Measurements from ENCODE around the gene YBEY.

The YBEY gene

GRCh38 chr21:46265736-46266525 lies 20.2 kb upstream of the YBEY start:
- no peak for DNase-seq

GRCh38 chr21:46266946-46267345 lies 19.2 kb upstream of the YBEY start:
- no peak for DNase-seq

GRCh38 chr21:46268371-46268770 lies 17.8 kb upstream of the YBEY start:
- no peak for DNase-seq

GRCh38 chr21:46269466-46269865 lies 16.7 kb upstream of the YBEY start:
- no peak for DNase-seq

- DNase-seq = no peak
Measured at GRCh38 chr21:46273341-46273740, 12.8 kb upstream of the YBEY start.

GRCh38 chr21:46274797-46275390 lies 11.2 kb upstream of the YBEY start:
- no peak for DNase-seq

- DNase-seq = no peak
Measured at GRCh38 chr21:46284077-46284644, 2.0 kb upstream of the YBEY start.

- no peak for DNase-seq
Measured at GRCh38 chr21:46284733-46285132, 1.4 kb upstream of the YBEY start.

- no peak for DNase-seq
Measured at GRCh38 chr21:46285206-46285661, 908 bp upstream of the YBEY start, which contains the start of gene MCM3AP. Gene MCM3AP, minus strand, starts transcription at chr21:46285611. Its CDS starts 325 bp downstream, at chr21:46285286.

- peak; percentile 76 for DNase-seq
Measured at GRCh38 chr21:46286648-46287002, 483 bp downstream of the YBEY start.

- DNase-seq = no peak
Measured at GRCh38 chr21:46287541-46287940, 1.4 kb downstream of the YBEY start.

- DNase-seq = no peak
Measured at GRCh38 chr21:46289655-46290179, 3.6 kb downstream of the YBEY start.

- DNase-seq = no peak
Measured at GRCh38 chr21:46291561-46291960, 5.4 kb downstream of the YBEY start.

- DNase-seq = peak; percentile 76
Measured at GRCh38 chr21:46294647-46295176, 8.6 kb downstream of the YBEY start.

- DNase-seq = peak; percentile 87
Measured at GRCh38 chr21:46295177-46295770, 9.1 kb downstream of the YBEY start.

- peak; percentile 91 for DNase-seq
Measured at GRCh38 chr21:46295996-46296752, 10.0 kb downstream of the YBEY start.

GRCh38 chr21:46297338-46298271 lies 11.5 kb downstream of the YBEY start:
- DNase-seq = peak; percentile 21

GRCh38 chr21:46299167-46299566 lies 13.0 kb downstream of the YBEY start:
- DNase-seq = no peak

- no peak for DNase-seq
Measured at GRCh38 chr21:46301759-46302158, 15.6 kb downstream of the YBEY start.

GRCh38 chr21:46304437-46304836 lies 18.3 kb downstream of the YBEY start:
- no peak for DNase-seq

- no peak for DNase-seq
Measured at GRCh38 chr21:46304955-46305354, 18.8 kb downstream of the YBEY start.

Data from fibroblast of upper back skin (primary cell).